Left ventricle myocardium inferior (tissue), 1 donor: ENCODE measurements around the gene DPYSL5. TPM values are rescaled to one million over a fixed set of nuclear protein-coding genes. Genes with fewer than 3 reads are reported as not detected.

Experiments used
- DNase-seq: peaks from one replicate; pipeline ENCODE4 v3.0.0-alpha.2; 2020
- H3K27ac ChIP-seq: fragments of 200-600 bp; replicated peaks from 2 replicates; pipeline ENCODE4 v1.8.0; 2021
- H3K27me3 ChIP-seq: fragments of 200-600 bp; 2 replicates; pipeline ENCODE4 v1.8.0; 2021; ENCODE audit warnings: low read depth
- H3K36me3 ChIP-seq: fragments of 200-600 bp; 2 replicates; pipeline ENCODE4 v1.8.0; 2021
- H3K4me1 ChIP-seq: fragments of 200-600 bp; 2 replicates; pipeline ENCODE4 v1.8.0; 2021
- H3K4me3 ChIP-seq: fragments of 200-600 bp; 2 replicates; pipeline ENCODE4 v1.8.0; 2021; ENCODE audit warnings: mild to moderate bottlenecking, moderate library complexity
- H3K9me3 ChIP-seq: fragments of 200-600 bp; replicated peaks from 2 replicates; pipeline ENCODE4 v1.8.0; 2021
- CTCF ChIP-seq: fragments of 200-600 bp; IDR thresholded peaks from 2 replicates; pipeline ENCODE4 v1.8.0; 2021; ENCODE audit warnings: antibody characterized with exemption, mild to moderate bottlenecking, borderline replicate concordance
- intact Hi-C: fragments of 100-400 bp; cut with micrococcal nuclease; formaldehyde crosslinking; loops from one replicate; pipeline ENCODE4 v1.11.0; 2022
- total RNA-seq: library from RNA; stranded (reverse); fragmentation: NEBNext Ultra II Directional; extraction: Animal tissue kit (Norgen Biotek cat#: 25700); gene quantifications from one replicate; pipeline ENCODE4 v1.2.1, GENCODE V29; 2021
- donor health status: DM: no; HTN: yes; CAD: no; lungs with severe emphysema.

DPYSL5 gene
- total RNA-seq, 1 donor from 2014 or later: not detected

- H3K9me3 ChIP-seq: no peaks in the 10 kb centered on the region
- no peaks in the 10 kb centered on the region for H3K36me3 ChIP-seq
- H3K4me3 ChIP-seq: no peak overlapping the region
- TF ChIP-seq CTCF: no peak
- intact Hi-C loops: no loop called here
- DNase-seq: no peak
- no peaks in the 10 kb centered on the region for H3K27me3 ChIP-seq
- H3K27ac ChIP-seq: no peak overlapping the region
- no peaks in the 10 kb centered on the region for H3K4me1 ChIP-seq
Measured at GRCh38 chr2:26993768-26994167, 145.8 kb downstream of the DPYSL5 start.

- TF ChIP-seq CTCF: no peak
- H3K4me3 ChIP-seq: no peak overlapping the region
- DNase-seq: no peak
- no peaks in the 10 kb centered on the region for H3K36me3 ChIP-seq
- no peaks in the 10 kb centered on the region for H3K4me1 ChIP-seq
- no peak overlapping the region for H3K27ac ChIP-seq
- H3K9me3 ChIP-seq: no peaks in the 10 kb centered on the region
- no peaks in the 10 kb centered on the region for H3K27me3 ChIP-seq
- intact Hi-C loops: no loop called here
Measured at GRCh38 chr2:26994983-26995382, 147.1 kb downstream of the DPYSL5 start.

- Histone ChIP-seq H3K4me1 (no peaks in the 10 kb centered on the region), H3K4me3 (no peak overlapping the region)
- intact Hi-C loops: no loop called here
Measured at GRCh38 chr2:26997394-26997793, 149.5 kb downstream of the DPYSL5 start.

GRCh38 chr2:26998323-26998722, 150.4 kb downstream of the DPYSL5 start:
- intact Hi-C loops: no loop called here
- no peak overlapping the region for H3K4me3 ChIP-seq
- no peaks in the 10 kb centered on the region for H3K9me3 ChIP-seq
- H3K4me1 ChIP-seq: no peaks in the 10 kb centered on the region
- H3K27me3 ChIP-seq: no peaks in the 10 kb centered on the region
- no peak for TF ChIP-seq CTCF
- no peak overlapping the region for H3K27ac ChIP-seq
- H3K36me3 ChIP-seq: no peaks in the 10 kb centered on the region
- no peak for DNase-seq

More at GRCh38 chr2:26997394-26997793, 149.5 kb downstream of the DPYSL5 start:
- Histone ChIP-seq H3K27ac (no peak overlapping the region), H3K9me3 (no peaks in the 10 kb centered on the region), H3K27me3 (no peaks in the 10 kb centered on the region), H3K36me3 (no peaks in the 10 kb centered on the region)
- no peak for TF ChIP-seq CTCF
- no peak for DNase-seq

Other genes with a start within 250 kb of the DPYSL5 start
- gene CIB4, start 206.8 kb upstream of the DPYSL5 start, total RNA-seq: not detected
- 3.2 TPM for gene KCNK3, start 155.4 kb upstream of the DPYSL5 start, total RNA-seq
- 19.6 TPM for gene SLC35F6, start 83.8 kb upstream of the DPYSL5 start, total RNA-seq
- 2.5 TPM for gene CENPA, start 62.1 kb upstream of the DPYSL5 start, total RNA-seq
- gene MAPRE3, start 122.5 kb downstream of the DPYSL5 start, total RNA-seq: 57.4 TPM
- gene TMEM214, start 184.8 kb downstream of the DPYSL5 start, total RNA-seq: 31.4 TPM
- 10.0 TPM for gene AGBL5, start 203.5 kb downstream of the DPYSL5 start, total RNA-seq
- gene OST4, start 223.5 kb downstream of the DPYSL5 start, total RNA-seq: 354 TPM
- 18.4 TPM for gene EMILIN1, start 230.5 kb downstream of the DPYSL5 start, total RNA-seq
- 2.9 TPM for gene KHK, start 238.6 kb downstream of the DPYSL5 start, total RNA-seq